ENCODE data around the gene TXNDC16. TPM values are rescaled to one million over a fixed set of nuclear protein-coding genes. Genes with fewer than 3 reads are reported as not detected.

Gene TXNDC16
- total RNA-seq, 1 donor from 2014 or later, result 1.7 TPM

GRCh38 chr14:52443506-52443905 is 108.8 kb downstream of the TXNDC16 start:
- no peak overlapping the region for H3K4me2 ChIP-seq (ENCODE audit: low read length)
- H4K20me1 ChIP-seq (ENCODE audit: insufficient read depth, low read length), result no peaks in the 10 kb centered on the region
- no peak overlapping the region for H2AFZ ChIP-seq (ENCODE audit: low read depth, low read length)
- Mint-ChIP-seq H3K27ac (ENCODE audit: unreplicated experiment) (no peak overlapping the region), H3K4me3 (ENCODE audit: unreplicated experiment) (no peak overlapping the region), H3K9me3 (ENCODE audit: unreplicated experiment) (no peaks in the 10 kb centered on the region), H3K36me3 (ENCODE audit: low read depth, unreplicated experiment) (no peaks in the 10 kb centered on the region), H3K4me1 (ENCODE audit: low read depth, unreplicated experiment) (no peaks in the 10 kb centered on the region), H3K27me3 (ENCODE audit: low read depth, unreplicated experiment) (no peaks in the 10 kb centered on the region)
- TF ChIP-seq, protein P1, sequence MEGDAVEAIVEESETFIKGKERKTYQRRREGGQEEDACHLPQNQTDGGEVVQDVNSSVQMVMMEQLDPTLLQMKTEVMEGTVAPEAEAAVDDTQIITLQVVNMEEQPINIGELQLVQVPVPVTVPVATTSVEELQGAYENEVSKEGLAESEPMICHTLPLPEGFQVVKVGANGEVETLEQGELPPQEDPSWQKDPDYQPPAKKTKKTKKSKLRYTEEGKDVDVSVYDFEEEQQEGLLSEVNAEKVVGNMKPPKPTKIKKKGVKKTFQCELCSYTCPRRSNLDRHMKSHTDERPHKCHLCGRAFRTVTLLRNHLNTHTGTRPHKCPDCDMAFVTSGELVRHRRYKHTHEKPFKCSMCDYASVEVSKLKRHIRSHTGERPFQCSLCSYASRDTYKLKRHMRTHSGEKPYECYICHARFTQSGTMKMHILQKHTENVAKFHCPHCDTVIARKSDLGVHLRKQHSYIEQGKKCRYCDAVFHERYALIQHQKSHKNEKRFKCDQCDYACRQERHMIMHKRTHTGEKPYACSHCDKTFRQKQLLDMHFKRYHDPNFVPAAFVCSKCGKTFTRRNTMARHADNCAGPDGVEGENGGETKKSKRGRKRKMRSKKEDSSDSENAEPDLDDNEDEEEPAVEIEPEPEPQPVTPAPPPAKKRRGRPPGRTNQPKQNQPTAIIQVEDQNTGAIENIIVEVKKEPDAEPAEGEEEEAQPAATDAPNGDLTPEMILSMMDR (IDR thresholded peaks at IDR 0.05; ENCODE audit: insufficient read depth, low read depth, low read length), result no peak
- no peak for TF ChIP-seq EZH2 (IDR thresholded peaks at IDR 0.05; ENCODE audit: insufficient read depth, low read length)
- no peak overlapping the region for H3K27ac ChIP-seq (ENCODE audit: low read depth, low read length)
- H3K79me2 ChIP-seq (ENCODE audit: insufficient read depth, low read length), result no peaks in the 10 kb centered on the region
- no peak overlapping the region for H3K4me3 ChIP-seq (ENCODE audit: insufficient read depth, low read depth, low read length)
- H3K9me3 ChIP-seq (ENCODE audit: insufficient read depth, low read depth, low read length), result no peaks in the 10 kb centered on the region
- FAIRE-seq (no peak), DNase-seq (ENCODE audit: low read depth) (no peak)
- no peaks in the 10 kb centered on the region for H3K27me3 ChIP-seq (ENCODE audit: insufficient read depth, low read length)
- H3K36me3 ChIP-seq (ENCODE audit: insufficient read depth, low read length), result no peaks in the 10 kb centered on the region
- H3K9ac ChIP-seq (ENCODE audit: low read length), result no peak overlapping the region
- H3K4me1 ChIP-seq (ENCODE audit: insufficient read depth, low read length), result no peaks in the 10 kb centered on the region

GRCh38 chr14:52442602-52443001 is 109.7 kb downstream of the TXNDC16 start:
- Histone ChIP-seq H3K27ac (ENCODE audit: low read depth, low read length) (no peak overlapping the region), H3K4me3 (ENCODE audit: insufficient read depth, low read depth, low read length) (no peak overlapping the region), H3K36me3 (ENCODE audit: insufficient read depth, low read length) (no peaks in the 10 kb centered on the region), H3K27me3 (ENCODE audit: insufficient read depth, low read length) (no peaks in the 10 kb centered on the region), H3K9me3 (ENCODE audit: insufficient read depth, low read depth, low read length) (no peaks in the 10 kb centered on the region), H3K79me2 (ENCODE audit: insufficient read depth, low read length) (no peaks in the 10 kb centered on the region), H3K4me2 (ENCODE audit: low read length) (no peak overlapping the region), H2AFZ (ENCODE audit: low read depth, low read length) (no peak overlapping the region), H3K4me1 (ENCODE audit: insufficient read depth, low read length) (no peaks in the 10 kb centered on the region), H4K20me1 (ENCODE audit: insufficient read depth, low read length) (no peaks in the 10 kb centered on the region), H3K9ac (ENCODE audit: low read length) (no peak overlapping the region)
- Mint-ChIP-seq H3K36me3 (ENCODE audit: low read depth, unreplicated experiment) (no peaks in the 10 kb centered on the region), H3K4me3 (ENCODE audit: unreplicated experiment) (no peak overlapping the region), H3K4me1 (ENCODE audit: low read depth, unreplicated experiment) (no peaks in the 10 kb centered on the region), H3K27me3 (ENCODE audit: low read depth, unreplicated experiment) (no peaks in the 10 kb centered on the region), H3K27ac (ENCODE audit: unreplicated experiment) (no peak overlapping the region), H3K9me3 (ENCODE audit: unreplicated experiment) (no peaks in the 10 kb centered on the region)
- no peak for TF ChIP-seq EZH2 (IDR thresholded peaks at IDR 0.05; ENCODE audit: insufficient read depth, low read length)
- TF ChIP-seq, protein P1 (IDR thresholded peaks at IDR 0.05; ENCODE audit: insufficient read depth, low read depth, low read length), result no peak
- FAIRE-seq (no peak), DNase-seq (ENCODE audit: low read depth) (no peak)

- no peak overlapping the region for H3K9ac ChIP-seq (ENCODE audit: low read length)
- no peak for FAIRE-seq
Observed at GRCh38 chr14:52442166-52442565, 110.1 kb downstream of the TXNDC16 start.

More at GRCh38 chr14:52442166-52442565, 110.1 kb downstream of the TXNDC16 start:
- Mint-ChIP-seq H3K4me3 (ENCODE audit: unreplicated experiment) (no peak overlapping the region), H3K27me3 (ENCODE audit: low read depth, unreplicated experiment) (no peaks in the 10 kb centered on the region), H3K36me3 (ENCODE audit: low read depth, unreplicated experiment) (no peaks in the 10 kb centered on the region), H3K4me1 (ENCODE audit: low read depth, unreplicated experiment) (no peaks in the 10 kb centered on the region), H3K27ac (ENCODE audit: unreplicated experiment) (no peak overlapping the region), H3K9me3 (ENCODE audit: unreplicated experiment) (no peaks in the 10 kb centered on the region)
- H3K4me1 ChIP-seq (ENCODE audit: insufficient read depth, low read length), result no peaks in the 10 kb centered on the region
- no peaks in the 10 kb centered on the region for H3K27me3 ChIP-seq (ENCODE audit: insufficient read depth, low read length)
- H2AFZ ChIP-seq (ENCODE audit: low read depth, low read length), result no peak overlapping the region
- H4K20me1 ChIP-seq (ENCODE audit: insufficient read depth, low read length), result no peaks in the 10 kb centered on the region
- TF ChIP-seq EZH2 (IDR thresholded peaks at IDR 0.05; ENCODE audit: insufficient read depth, low read length), result no peak
- TF ChIP-seq, protein P1 (IDR thresholded peaks at IDR 0.05; ENCODE audit: insufficient read depth, low read depth, low read length), result no peak
- no peak overlapping the region for H3K4me3 ChIP-seq (ENCODE audit: insufficient read depth, low read depth, low read length)
- H3K36me3 ChIP-seq (ENCODE audit: insufficient read depth, low read length), result no peaks in the 10 kb centered on the region
- no peak overlapping the region for H3K27ac ChIP-seq (ENCODE audit: low read depth, low read length)
- no peak overlapping the region for H3K4me2 ChIP-seq (ENCODE audit: low read length)
- H3K79me2 ChIP-seq (ENCODE audit: insufficient read depth, low read length), result no peaks in the 10 kb centered on the region
- H3K9me3 ChIP-seq (ENCODE audit: insufficient read depth, low read depth, low read length), result no peaks in the 10 kb centered on the region
- no peak for DNase-seq (ENCODE audit: low read depth)

All from astrocyte (in vitro differentiated cells and primary cell).